ENCODE data around the gene LEFTY1.

LEFTY1 gene

GRCh38 chr1:225915538-225915991 is 26.6 kb upstream of the LEFTY1 start:
- DNase-seq = no peak

DNA sequence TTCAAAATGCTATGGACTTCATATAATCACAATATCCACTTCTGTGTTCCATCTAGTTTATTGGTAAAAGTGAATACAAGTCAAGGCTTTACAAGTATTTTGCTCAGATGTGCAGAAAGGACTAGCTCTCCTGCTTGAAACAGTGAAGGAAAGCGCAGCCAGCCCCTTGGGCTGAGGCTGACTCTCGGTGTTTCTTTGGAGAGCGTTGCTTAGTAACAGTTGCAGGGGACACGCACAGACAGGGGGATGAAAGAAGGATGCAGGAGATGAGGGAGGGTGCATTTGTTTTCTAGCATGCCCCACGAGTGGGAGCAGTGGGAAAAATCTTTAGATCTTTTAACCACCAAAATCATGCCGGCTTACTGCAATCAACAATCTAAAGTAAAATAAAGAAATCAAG is 26.0 kb upstream of the LEFTY1 start:
- no peak for DNase-seq

- DNase-seq = no peak
Measured at GRCh38 chr1:225914391-225914790, 25.4 kb upstream of the LEFTY1 start.

- peak; percentile 74 for DNase-seq
Measured at GRCh38 chr1:225911191-225912130, 22.5 kb upstream of the LEFTY1 start.

GRCh38 chr1:225909477-225909876 is 20.5 kb upstream of the LEFTY1 start:
- no peak for DNase-seq

- DNase-seq = no peak
Measured at GRCh38 chr1:225908773-225909172, 19.8 kb upstream of the LEFTY1 start.

DNA sequence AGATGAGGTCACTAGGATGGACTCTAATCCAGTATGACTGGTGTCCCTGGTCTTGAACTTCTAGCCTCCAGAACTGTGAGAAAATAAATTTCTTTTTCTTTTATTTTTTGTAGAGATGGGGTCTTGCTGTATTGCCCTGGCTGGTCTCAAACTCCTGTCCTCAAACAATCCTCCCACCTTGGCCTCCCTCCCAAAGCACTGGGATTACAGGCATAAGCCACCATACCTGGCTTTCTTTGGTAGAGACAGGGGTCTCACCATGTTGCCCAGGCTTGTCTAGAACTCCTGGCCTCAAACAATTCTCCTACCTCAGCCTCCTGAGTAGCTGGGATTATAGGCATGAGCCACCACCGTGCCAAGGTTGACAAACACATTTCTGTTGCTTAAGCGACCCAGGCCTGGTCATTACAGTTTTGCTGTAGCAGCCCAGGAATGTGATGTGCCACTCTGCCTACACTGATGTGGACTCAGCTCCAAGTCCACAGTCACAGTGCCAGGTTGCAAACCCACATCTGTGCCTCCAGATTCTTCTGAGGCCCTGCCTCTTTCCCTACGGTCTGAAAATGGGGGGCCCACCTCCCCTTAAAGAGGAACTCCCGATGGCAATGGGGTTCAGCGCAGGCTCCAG is 19.2 kb upstream of the LEFTY1 start:
- DNase-seq = no peak

DNA sequence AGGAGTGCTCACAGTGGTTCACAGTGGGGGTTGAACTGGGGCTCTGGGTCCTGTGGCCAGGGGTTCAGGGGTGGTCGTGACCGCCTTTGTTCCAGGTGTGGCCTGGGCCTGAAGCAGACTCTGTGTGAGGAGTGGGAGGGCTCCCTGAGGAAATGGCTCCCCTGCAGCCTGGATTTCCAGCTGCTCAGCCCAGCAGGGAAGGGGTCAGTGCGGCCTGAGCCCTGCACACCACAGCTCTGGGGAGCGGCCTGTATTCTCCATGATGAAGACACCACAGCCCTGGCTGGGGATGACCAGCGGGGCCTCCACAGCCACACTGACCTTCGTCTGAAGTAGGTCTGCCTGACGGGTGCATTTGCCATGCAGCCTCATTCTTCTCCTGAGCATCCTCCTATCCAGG is 18.4 kb upstream of the LEFTY1 start:
- DNase-seq = no peak

DNA sequence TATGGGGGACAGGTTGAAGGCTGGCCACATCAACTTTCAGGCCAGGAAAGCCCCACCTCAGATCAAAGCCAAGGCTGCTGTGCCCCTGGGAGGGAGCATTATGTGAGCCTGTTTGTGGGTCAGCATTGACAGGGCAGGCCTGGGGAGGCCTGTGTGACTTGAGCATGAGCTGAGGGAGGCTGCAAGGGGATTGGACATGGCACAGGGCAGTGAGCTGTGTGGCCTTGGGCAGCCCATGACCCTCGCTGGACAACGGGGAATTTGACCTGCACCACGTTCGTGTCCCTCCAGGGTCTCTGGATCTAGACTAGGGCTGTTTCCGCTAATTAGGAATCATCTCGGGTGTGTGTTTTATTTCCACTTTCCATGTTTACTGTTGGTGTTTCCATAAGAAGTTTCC is 17.5 kb upstream of the LEFTY1 start:
- no peak for DNase-seq

DNA sequence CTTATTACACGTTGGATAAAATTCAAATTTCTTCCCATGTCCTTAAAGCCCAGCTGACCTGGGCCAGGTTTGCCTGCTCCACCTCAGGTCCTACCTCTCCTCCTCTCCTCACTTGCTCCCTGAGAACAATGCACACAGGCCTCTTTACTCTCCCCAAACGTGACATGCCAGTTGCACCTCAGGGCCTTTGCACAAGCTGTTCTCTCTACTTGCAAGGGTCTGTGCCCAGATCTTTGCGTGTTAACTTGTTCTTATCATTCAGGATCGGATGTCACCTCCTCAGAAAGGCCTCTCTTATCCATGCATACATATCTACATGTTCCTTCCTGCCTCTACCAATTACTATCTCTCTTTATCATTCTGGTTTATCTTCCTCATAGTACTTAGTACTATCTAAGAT is 14.7 kb upstream of the LEFTY1 start:
- DNase-seq = no peak

GRCh38 chr1:225899044-225899925 is 10.3 kb upstream of the LEFTY1 start:
- DNase-seq = no peak

- DNase-seq = no peak
Measured at GRCh38 chr1:225897595-225898514, 8.9 kb upstream of the LEFTY1 start.

- DNase-seq = no peak
Measured at GRCh38 chr1:225896937-225897549, 8.1 kb upstream of the LEFTY1 start.

GRCh38 chr1:225896494-225896893 is 7.5 kb upstream of the LEFTY1 start:
- DNase-seq = no peak

DNA sequence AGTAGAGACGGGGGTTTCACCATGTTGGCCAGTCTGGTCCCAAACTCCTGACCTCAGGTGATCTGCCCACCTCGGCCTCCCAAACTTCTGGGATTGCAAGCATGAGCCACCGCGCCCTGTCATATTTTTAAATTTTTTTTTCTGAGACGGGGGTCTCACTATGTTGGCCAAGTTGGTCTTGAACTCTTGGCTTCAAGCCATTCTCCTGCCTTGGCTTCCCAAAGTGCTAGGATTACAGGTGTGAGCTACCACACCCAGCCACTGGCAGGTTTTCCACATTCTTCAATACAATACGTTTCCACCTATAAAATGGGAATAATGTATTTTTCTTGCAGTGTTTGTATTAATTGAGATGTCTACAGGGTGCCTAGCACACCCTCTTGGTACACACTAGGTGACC is 3.4 kb upstream of the LEFTY1 start:
- no peak for DNase-seq

GRCh38 chr1:225891229-225891972 is 2.5 kb upstream of the LEFTY1 start:
- no peak for DNase-seq

DNA sequence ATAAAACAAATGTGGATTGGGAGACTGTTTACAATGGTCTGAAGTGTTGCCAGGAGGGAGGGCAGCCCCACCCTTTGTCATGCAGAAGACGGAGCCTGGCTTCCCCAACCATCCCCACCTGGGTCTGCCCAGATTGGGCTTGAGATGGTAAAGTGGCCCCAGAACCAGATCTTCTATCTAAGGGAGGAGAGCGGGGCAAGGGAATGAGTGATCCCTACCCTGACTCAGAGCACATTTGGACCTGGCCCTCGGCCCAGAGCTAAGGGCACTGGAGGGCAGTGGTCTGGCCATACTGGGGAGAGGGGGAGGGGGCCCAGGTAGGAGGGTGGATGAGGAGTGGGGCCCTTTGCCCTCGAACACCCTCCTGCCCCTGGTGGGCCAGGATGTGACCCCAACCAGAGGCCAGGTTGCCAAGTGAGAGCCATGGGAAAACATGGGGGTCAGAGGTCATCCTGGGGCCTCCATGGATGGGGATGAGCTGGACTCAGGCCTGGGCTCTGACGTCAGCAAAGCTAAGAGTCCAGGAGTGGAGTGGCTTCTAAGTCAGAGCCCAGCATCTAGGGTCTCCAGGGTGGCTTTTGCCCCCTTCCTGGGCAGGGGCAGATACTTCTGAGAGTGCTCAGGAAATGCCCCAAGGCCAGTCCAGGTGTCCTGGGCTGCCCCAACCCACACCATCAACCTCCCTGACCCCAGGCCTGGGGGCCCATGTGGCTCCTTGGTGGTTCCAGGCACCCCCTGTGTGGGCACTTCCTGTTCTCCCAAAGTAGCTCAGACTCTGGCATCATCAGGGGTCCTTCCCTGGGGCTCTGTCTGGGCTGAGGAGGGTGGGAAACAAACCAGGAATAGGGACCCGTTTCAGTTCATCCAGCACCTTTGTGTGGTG is 1.6 kb upstream of the LEFTY1 start:
- no peak for DNase-seq

DNA sequence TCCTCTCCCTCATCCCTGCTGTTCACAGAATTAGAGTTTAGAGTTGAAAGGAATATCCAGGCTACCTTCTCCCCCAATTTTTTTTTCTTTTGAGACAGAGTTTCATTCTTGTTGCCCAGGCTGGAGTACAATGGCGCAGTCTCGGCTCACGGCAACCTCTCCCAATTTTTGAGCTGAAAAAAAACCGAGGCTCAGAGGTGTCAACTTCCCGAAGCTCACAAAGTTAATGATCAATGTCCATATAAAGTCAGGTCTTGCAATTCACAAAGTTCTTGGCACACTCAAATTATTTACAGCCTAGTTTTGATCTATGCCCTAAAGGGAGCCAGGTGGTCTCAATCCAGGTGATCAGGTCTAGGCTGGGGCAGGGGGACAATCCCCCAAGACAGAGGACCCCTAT is 797 bp upstream of the LEFTY1 start:
- DNase-seq = no peak

DNA sequence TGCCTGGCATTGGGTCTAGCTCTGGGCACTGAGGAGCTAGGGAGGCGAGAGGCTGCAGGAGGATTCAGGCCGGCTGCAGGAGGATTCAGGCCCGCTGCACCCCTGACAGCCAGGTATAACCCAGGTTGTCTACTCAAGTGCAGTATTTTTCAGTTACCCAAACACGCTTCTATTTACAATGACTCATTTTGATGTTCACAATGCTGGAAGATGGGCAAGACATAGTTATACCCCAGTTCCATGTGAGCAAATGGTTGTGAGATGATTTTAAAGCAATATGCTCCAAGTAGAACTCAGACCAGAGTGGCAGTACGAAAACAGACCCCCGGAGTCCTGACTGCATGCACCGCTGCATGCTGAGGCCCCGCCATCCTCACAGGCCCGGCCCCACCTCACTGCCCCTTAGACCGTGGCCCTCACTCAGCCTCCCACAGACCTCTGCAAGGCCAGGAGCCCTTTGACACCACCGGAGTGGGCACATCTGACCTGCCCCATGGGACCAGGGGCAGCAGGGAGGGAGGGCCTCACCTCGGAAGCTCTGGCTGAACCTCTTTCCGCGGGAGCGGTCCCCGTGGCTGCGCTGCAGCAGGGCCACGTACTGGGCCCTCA is 553 bp downstream of the LEFTY1 start:
- no peak for DNase-seq
